Colon (tissue), 2 donors: ENCODE results near the gene EFNA5.
"Not testable (repeated sequence)": the region's sequence is repeated elsewhere in the genome, so short reads cannot be mapped to it uniquely, and the experiment has no call there.

Experiments used
- FAIRE-seq: peaks from 2 replicates; lab custom pipeline; 2012; peaks lifted over from hg19 to GRCh38; lab: Jason Lieb, UNC
- donor health status: control.
- donor health status: control.

The EFNA5 gene

DNA sequence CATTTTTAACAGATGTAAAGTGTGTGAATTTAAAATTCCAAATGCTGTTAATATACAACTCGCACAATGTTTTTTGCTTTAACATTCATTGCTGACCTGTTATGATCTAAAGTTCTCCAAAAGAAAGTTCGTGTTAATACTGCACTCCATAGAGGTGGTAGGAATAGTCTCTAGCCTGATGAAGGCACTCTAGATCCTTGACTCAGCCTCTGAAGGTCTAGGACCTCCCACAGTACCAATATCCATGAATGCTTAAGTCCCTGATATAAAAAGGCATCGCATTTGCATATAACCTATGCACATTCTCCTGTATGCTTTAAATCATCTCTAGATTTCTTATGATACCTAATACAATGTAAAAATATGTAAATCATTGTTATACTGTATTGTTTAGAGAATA lies 213.6 kb downstream of the EFNA5 start:
- no peak for FAIRE-seq

DNA sequence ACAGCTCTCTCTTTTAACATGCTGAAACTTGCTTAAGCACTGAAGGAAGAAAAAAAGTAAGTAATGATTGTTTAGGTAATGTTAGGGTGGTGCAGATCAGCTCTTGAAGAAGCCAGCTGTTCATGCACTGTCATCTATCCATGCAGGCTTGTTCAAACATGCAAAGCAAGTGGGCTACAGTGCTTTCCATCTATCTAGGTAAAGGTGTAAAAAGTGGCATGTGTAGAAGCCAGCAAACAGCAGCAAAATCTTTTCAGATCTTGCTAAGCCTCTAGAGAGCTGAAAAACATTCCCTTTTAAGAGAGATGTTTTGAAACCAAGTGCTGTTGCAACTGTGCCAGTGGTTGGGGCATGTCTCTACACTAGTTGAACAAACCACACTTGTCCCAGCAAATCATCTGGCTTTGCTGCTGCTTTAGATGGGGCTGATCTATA lies 214.4 kb downstream of the EFNA5 start:
- no peak for FAIRE-seq

GRCh38 chr5:107455111-107455544 lies 215.6 kb downstream of the EFNA5 start:
- no peak for FAIRE-seq

DNA sequence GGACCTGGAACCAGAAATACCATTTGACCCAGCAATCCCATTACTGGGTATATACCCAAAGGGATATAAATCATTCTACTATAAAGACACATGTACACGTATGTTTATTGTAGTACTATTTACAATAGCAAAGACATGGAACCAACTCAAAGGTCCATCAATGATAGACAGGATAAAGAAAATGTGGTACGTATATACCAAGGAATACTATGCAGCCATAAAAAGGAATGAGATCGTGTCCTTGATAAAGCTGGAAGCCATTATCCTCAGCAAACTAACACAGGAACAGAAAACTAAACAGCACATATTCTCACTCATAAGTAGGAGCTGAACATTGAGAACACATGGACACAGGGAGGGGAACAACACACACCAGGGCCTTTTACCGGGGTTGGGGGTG lies 218.9 kb downstream of the EFNA5 start:
- FAIRE-seq = not testable (repeated sequence)

DNA sequence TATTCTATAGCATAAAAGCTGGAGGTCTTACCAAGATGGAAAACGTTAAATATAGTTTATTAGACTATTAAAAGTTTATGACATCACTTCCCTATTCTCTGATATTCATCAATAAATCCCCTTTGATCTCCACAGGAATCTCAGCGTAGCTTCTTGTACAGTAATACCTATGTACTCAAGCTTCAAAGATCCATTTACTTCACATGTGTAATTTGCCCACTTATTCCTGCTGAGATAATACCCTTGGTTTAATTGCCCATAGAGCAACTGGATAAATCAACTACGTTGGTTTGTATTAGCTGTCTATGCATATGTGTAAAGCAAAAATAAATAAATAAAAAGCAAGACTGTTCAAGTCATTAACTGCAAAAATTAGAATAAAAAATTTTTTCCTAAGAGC lies 219.7 kb downstream of the EFNA5 start:
- FAIRE-seq = no peak

DNA sequence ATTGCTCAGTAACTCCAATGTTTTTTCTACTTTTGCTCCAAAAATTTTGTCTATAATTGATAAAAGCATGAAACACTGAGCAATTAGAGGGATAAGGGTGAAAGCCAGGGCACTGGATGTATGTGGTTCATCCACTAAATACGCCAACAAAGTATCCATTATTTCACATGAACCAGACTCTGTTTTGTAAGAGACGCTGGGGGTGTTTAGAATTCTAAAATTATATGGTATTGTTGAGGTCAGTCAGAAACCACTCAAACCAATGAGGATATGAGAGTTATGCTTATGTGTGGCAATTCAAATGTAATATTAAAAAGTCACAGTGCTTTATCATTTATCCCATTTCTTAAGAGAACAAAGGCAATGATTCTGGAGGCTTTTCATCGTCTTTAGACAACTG lies 220.2 kb downstream of the EFNA5 start:
- no peak for FAIRE-seq

GRCh38 chr5:107449369-107449768 lies 221.4 kb downstream of the EFNA5 start:
- no peak for FAIRE-seq

DNA sequence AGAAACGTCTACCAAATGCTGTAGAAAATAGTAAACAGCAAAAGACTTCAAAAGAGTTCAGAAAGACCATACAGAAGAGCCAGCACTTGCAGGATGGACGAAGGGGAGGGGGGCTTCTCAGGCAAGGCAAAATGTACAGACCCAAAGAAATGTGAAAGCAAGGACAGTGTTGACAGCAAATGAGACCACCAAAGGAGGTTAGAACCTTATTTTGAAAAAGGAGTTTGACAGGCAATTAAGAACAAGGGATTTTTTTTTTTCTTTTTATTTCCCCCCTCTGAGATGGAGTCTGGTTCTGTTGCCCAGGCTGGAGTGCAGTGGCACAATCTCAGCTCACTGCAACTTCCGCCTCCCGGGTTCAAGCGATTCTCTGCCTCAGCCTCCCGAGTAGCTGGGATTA lies 223.2 kb downstream of the EFNA5 start:
- no peak for FAIRE-seq

DNA sequence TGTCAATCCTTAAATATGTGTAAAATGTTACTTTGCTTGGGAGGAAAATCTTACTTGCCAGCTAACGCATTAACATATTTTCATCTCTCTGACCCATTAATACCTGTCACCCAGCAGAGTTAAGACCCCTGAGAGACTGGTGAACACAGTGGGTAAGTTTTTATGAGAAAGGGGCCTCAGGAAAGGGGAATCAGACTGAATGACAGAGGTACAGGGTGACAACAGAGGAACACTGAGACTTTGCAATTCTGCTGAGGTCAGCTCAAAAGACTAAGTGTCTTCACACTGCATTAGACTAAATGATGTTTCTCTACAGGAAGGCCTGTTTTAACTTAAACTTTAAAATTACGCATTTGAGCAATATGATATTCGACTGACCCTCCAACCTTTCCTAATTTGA lies 223.8 kb downstream of the EFNA5 start:
- no peak for FAIRE-seq

- no peak for FAIRE-seq
Measured at GRCh38 chr5:107444300-107444699, 226.4 kb downstream of the EFNA5 start.

DNA sequence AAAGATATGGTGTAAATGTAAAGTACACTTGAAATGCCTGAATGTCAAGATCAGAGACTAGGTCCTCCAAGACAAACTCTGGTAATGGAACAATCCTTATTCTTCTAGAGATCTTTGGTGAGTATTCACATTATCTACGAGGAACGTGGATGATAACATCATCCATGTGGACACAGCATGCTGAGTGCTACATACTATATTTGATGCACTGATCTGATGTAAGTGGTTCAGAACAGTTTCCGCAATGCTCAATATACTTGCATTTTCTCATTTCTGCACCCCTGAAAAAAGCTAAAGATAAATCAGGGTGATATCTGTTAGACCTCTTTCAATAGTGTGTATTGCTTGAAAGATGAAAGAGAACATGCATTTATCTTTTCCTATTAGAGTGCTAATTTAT lies 226.8 kb downstream of the EFNA5 start:
- FAIRE-seq = no peak

DNA sequence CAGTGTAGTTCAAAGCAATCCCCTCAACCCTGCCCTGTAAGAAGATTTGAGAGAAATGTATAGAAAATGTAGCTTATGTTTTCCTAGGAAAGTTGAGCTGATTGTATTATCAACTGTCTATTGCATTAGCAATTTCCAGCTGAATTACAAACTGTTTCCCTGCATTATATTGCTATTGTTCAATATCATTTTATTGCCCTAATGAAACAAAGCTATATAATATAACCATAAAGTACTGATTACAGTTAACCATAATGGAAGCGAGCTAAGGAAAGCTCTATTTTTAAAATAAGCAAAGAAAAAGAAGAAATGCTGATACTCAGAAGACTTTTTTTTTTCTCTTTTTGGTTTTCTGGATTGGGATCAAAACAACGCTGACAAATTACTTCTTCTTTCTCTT lies 228.3 kb downstream of the EFNA5 start:
- no peak for FAIRE-seq

GRCh38 chr5:107439832-107440231 lies 230.9 kb downstream of the EFNA5 start:
- no peak for FAIRE-seq

GRCh38 chr5:107437986-107438510 lies 232.7 kb downstream of the EFNA5 start:
- FAIRE-seq = no peak

- no peak for FAIRE-seq
Measured at GRCh38 chr5:107437154-107437553, 233.6 kb downstream of the EFNA5 start.

- FAIRE-seq = no peak
Measured at GRCh38 chr5:107436201-107436600, 234.5 kb downstream of the EFNA5 start.

DNA sequence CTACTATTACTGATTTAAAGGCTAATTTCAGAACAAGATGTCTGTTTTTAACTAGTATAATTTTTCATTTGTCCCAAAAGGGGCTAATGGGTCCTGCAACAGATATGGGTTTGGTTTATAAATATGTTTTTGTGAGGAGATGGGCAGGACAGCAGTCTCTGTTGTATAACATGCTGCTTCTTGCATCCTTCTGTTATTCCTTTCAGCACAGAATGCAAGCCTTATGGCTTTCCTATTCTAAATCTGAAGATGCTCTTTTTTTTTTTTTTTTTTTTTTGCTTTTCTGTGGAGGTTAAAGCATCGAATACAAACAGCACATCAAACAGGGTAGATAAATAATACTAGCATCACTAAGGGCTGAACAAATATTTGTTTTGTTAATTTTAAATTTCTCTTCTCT lies 235.7 kb downstream of the EFNA5 start:
- no peak for FAIRE-seq

- not testable (repeated sequence) for FAIRE-seq
Measured at GRCh38 chr5:107433646-107434045, 237.1 kb downstream of the EFNA5 start.

GRCh38 chr5:107431998-107432397 lies 238.7 kb downstream of the EFNA5 start:
- FAIRE-seq = no peak

GRCh38 chr5:107431536-107431935 lies 239.2 kb downstream of the EFNA5 start:
- FAIRE-seq = no peak

DNA sequence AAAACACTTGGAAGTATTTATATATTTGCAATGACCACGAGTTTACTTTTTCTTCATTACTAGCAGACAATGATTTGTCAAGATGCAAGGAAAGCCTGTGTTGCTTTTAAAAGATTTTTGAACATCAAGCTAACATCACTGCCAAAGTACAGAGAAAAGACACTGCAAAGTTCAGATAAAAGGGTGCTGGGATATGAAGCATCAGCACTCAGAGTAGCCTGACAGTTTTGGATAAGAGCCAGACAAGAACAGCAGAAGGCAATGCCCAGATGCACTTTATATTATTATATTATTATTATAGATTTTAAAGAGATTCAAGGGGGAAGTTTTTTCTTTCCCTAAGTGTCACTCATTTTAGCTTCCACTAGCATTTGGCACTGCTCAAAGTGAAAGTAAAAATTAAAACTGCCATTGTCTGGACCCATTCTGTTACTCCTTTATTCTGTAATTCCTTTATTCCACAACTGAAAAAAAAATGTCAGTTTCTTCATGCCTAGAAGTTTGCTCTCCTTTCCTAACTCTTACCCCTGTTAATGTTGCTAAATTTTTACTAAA lies 240.6 kb downstream of the EFNA5 start:
- FAIRE-seq = no peak

DNA sequence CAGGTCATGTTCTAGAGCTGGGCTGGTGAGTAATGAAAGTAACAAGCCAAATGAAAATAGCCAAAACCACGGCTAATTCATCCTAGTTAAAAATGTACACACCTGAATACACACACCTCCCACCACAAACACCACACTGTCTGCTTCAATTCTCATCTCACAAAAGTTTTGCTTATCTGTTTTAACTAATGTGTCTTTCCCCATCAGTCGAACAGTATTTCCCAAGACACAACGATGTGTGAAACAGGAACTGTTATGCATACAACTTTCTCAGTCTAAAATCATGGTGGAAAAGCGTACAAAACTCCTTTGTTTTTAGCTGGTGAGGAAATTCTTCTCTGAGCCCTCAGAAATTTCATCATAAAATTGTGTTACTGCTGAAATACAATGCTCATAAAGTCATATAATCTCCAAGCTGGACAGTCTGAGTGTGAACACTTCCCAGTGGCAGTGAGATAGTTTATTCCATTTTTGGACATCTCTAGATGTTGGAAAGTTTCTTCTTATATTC lies 242.4 kb downstream of the EFNA5 start:
- FAIRE-seq = no peak

DNA sequence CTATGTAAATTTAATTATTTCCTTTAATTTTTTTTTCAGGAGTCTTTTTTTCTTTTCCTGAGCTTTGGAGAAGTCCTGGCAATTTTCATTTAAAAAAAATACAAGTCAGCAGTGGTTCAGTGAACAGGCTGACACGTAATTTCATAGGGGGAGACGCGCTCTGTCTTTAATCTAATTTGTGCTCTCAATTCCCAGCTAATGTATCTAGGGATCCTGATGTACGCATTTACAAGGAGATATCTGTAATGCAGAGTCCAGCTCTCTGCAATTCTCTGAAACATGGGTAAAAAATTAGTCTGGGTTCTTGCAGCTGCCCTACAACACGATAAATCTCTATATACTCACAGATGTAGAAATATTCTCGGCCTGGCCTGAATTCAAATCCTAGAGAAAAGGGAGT lies 243.9 kb downstream of the EFNA5 start:
- FAIRE-seq = no peak

- FAIRE-seq = no peak
Measured at GRCh38 chr5:107426209-107426608, 244.5 kb downstream of the EFNA5 start.
